ENCODE results near the gene CLEC4F.

DNA sequence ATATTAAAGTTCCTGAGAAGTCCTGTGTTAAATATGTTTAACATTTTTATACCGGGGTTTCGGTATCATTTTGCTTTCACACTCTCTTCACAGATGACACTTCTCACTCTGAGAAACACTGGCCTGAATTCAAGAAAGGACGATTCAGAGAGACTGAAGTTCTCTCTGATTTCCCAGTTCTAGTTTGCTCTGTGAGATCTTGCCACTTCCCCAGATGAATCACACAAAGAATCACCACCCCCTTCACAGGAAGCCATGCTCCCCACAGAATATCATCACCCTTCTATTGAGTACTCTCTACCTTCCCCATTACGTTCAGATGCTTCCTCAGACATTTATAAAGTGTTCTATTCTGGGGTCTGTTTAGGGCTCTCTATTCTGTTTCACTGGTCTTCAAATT lies 31.3 kb upstream of the CLEC4F start:
- TF ChIP-seq ZBED1 (IDR thresholded peaks at IDR 0.05; ENCODE audit: borderline replicate concordance) = no peak
- TF ChIP-seq HDAC6 (IDR thresholded peaks at IDR 0.05; ENCODE audit: unreplicated experiment) = no peak
- no peak for TF ChIP-seq CTCF (IDR thresholded peaks at IDR 0.05 in 2 of 3, conservative IDR thresholded peaks at IDR 0.05 in 1 of 3; ENCODE audit: control insufficient read depth in 2 of 3, extremely low read depth in 1 of 3, insufficient read depth in 1 of 3, low read depth in 3 of 3, low read length in 3 of 3)
- no peak for TF ChIP-seq MXI1 (IDR thresholded peaks at IDR 0.05; ENCODE audit: low read depth, low read length)
- TF ChIP-seq, protein P1, sequence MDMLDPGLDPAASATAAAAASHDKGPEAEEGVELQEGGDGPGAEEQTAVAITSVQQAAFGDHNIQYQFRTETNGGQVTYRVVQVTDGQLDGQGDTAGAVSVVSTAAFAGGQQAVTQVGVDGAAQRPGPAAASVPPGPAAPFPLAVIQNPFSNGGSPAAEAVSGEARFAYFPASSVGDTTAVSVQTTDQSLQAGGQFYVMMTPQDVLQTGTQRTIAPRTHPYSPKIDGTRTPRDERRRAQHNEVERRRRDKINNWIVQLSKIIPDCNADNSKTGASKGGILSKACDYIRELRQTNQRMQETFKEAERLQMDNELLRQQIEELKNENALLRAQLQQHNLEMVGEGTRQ (IDR thresholded peaks at IDR 0.05; ENCODE audit: borderline replicate concordance, low read depth, low read length) = no peak
- no peak for TF ChIP-seq POLR2A (IDR thresholded peaks at IDR 0.05; ENCODE audit: low read depth, low read length)
- TF ChIP-seq SIN3A (IDR thresholded peaks at IDR 0.05; ENCODE audit: low read depth, low read length) = no peak
